ENCODE results near the gene SUB1.

The SUB1 gene

GRCh38 chr5:32646061-32646969 lies 61.0 kb downstream of the SUB1 start:
- DNase-seq: no peak

- DNase-seq: no peak
Observed at GRCh38 chr5:32651088-32651487, 65.7 kb downstream of the SUB1 start.

GRCh38 chr5:32651638-32652037 lies 66.3 kb downstream of the SUB1 start:
- DNase-seq: no peak
